Measurements from ENCODE around the gene OR52N2. TPM values are rescaled to one million over a fixed set of nuclear protein-coding genes. Genes with fewer than 3 reads are reported as not detected.

The OR52N2 gene
- total RNA-seq, 1 donor from 2014 or later = not detected

DNA sequence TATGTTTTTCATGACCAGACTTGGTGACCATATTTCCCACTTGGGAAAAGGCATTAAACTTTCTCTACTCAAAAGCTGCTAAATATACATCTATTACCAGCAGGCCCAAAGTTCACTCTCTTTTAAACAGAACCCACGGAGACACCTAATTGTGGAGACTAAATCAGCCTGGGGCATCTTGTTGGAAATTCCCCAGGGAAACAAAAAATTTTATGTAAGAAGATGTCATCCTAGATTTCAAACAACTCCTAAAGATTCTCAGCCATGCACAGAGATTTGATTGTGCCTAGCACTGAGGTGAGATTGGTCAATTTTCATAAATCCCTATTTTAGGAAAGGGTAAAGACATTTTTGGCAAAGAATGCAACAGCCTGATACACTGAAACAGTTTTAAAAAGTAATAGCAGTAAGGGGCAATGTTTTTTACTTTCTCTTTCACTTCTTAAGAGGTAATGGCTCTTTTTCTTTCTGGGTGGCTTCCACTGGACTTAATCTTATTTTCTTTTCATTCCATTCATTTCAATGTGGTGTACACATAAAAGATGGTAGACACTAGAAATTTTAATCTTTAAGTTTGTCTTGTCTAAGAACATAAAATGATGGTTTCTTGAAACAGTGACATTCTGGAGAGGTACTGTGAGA, 9.6 kb downstream of the OR52N2 start:
- no peak overlapping the region for H3K27ac Mint-ChIP-seq
- no peaks in the 10 kb centered on the region for H3K4me1 Mint-ChIP-seq (ENCODE audit: unreplicated experiment)
- no peak overlapping the region for H3K4me3 Mint-ChIP-seq

DNA sequence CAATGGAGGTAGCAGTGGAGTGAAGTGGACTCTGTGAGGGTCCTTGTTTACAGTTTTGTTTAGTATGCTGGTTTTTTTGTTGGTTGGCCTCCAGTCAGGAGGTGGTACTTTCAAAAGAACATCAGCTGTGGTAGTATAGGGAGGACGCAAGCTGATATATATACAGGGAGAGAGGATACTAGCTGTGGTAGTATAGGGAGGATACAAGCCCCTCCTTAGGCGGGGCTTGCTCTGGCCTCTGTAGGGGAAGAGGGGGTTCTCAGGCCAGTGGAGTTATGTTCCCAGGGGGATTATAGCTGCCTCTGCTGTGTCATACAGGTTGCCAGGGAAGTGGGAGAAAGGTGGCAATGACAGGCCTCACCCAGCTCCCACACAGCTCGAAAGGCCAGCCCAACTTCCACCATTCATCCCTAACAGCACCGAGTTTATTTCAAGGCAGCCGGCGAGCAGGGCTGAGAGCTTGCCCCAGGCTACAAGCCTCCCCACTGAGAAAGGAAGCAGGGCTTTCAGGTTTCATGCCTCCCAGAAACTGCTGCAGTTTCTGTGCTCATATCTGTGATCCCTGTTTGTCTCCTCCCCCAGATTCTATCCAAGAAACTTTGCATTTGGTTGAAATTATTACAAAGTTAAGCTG, 22.6 kb downstream of the OR52N2 start:
- Mint-ChIP-seq H3K27me3 (no peaks in the 10 kb centered on the region), H3K27ac (no peak overlapping the region), H3K36me3 (no peaks in the 10 kb centered on the region), H3K4me1 (ENCODE audit: unreplicated experiment) (no peaks in the 10 kb centered on the region), H3K9me3 (no peaks in the 10 kb centered on the region), H3K4me3 (no peak overlapping the region)
- no peak for DNase-seq (ENCODE audit: extremely low spot score, unreplicated experiment)
- TF ChIP-seq, protein P1, sequence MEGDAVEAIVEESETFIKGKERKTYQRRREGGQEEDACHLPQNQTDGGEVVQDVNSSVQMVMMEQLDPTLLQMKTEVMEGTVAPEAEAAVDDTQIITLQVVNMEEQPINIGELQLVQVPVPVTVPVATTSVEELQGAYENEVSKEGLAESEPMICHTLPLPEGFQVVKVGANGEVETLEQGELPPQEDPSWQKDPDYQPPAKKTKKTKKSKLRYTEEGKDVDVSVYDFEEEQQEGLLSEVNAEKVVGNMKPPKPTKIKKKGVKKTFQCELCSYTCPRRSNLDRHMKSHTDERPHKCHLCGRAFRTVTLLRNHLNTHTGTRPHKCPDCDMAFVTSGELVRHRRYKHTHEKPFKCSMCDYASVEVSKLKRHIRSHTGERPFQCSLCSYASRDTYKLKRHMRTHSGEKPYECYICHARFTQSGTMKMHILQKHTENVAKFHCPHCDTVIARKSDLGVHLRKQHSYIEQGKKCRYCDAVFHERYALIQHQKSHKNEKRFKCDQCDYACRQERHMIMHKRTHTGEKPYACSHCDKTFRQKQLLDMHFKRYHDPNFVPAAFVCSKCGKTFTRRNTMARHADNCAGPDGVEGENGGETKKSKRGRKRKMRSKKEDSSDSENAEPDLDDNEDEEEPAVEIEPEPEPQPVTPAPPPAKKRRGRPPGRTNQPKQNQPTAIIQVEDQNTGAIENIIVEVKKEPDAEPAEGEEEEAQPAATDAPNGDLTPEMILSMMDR (conservative IDR thresholded peaks at IDR 0.05) = no peak

More for the DNA sequence above, 9.6 kb downstream of the OR52N2 start:
- Mint-ChIP-seq H3K9me3 (no peaks in the 10 kb centered on the region), H3K27me3 (no peaks in the 10 kb centered on the region), H3K36me3 (no peaks in the 10 kb centered on the region)
- DNase-seq (ENCODE audit: extremely low spot score, unreplicated experiment) = no peak
- TF ChIP-seq, protein P1 (conservative IDR thresholded peaks at IDR 0.05) = no peak

DNA sequence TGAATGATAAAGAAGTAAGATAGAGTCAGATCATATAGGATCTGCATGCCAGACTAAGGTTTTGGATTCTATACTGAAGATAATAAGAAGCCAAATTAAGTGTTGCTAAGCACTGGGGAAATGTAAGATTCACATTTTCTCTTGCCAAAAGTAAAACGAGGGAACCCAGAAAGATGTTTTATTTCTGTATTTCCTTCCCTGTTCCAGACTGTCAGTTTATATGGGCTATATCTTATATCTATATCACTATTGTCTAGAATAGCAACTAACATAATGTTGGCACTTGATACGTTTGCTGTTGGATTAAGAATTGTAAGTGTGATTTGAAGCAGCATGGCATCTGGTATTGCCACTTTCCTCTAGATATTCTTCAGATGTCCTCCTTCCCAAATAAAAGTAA, 24.7 kb downstream of the OR52N2 start:
- H3K4me1 Mint-ChIP-seq (ENCODE audit: unreplicated experiment) = no peaks in the 10 kb centered on the region
- H3K27me3 Mint-ChIP-seq = no peaks in the 10 kb centered on the region
- no peak overlapping the region for H3K27ac Mint-ChIP-seq
- TF ChIP-seq, protein P1 (conservative IDR thresholded peaks at IDR 0.05) = no peak
- H3K4me3 Mint-ChIP-seq = no peak overlapping the region
- no peaks in the 10 kb centered on the region for H3K9me3 Mint-ChIP-seq
- H3K36me3 Mint-ChIP-seq = no peaks in the 10 kb centered on the region
- DNase-seq (ENCODE audit: extremely low spot score, unreplicated experiment) = no peak

DNA sequence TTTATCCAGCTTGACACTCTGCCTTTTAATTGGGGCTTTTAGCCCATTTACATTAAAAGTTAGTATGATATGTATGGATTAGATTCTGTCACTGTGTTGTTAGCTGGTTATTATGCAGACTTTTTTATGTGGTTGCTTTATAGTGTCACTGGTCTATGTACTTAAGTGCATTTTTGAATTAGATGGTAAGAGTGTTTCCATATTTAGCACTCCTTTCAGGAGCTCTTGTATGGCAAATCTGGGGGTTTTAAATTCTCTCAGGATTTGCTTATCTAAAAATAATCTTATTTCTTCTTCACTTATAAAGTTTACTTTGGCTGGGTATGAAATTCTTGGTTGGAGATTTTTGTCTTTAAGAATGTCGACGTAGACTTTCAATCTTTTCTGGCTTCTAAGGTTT, 29.0 kb downstream of the OR52N2 start:
- Mint-ChIP-seq H3K4me3 (no peak overlapping the region), H3K27me3 (peaks cover 3% of the 10 kb centered on the region), H3K36me3 (no peaks in the 10 kb centered on the region), H3K9me3 (no peaks in the 10 kb centered on the region), H3K4me1 (ENCODE audit: unreplicated experiment) (no peaks in the 10 kb centered on the region), H3K27ac (no peak overlapping the region)
- no peak for DNase-seq (ENCODE audit: extremely low spot score, unreplicated experiment)
- TF ChIP-seq, protein P1 (conservative IDR thresholded peaks at IDR 0.05) = no peak

- no peaks in the 10 kb centered on the region for H3K9me3 Mint-ChIP-seq
- H3K27me3 Mint-ChIP-seq = peaks cover 3% of the 10 kb centered on the region
- no peak for DNase-seq (ENCODE audit: extremely low spot score, unreplicated experiment)
Measured at GRCh38 chr11:5841797-5842196, 33.1 kb downstream of the OR52N2 start, which contains the start of gene OR52E6. TSS of gene OR52E6 (minus strand) at chr11:5841897. CDS start at chr11:5841897, 0 bp downstream.

More at GRCh38 chr11:5841797-5842196, 33.1 kb downstream of the OR52N2 start, which contains the start of gene OR52E6:
- Mint-ChIP-seq H3K36me3 (no peaks in the 10 kb centered on the region), H3K4me3 (no peak within 1 kb of the TSS), H3K4me1 (ENCODE audit: unreplicated experiment) (no peaks in the 10 kb centered on the region), H3K27ac (no peak within 1 kb of the TSS)
- TF ChIP-seq, protein P1 (conservative IDR thresholded peaks at IDR 0.05) = no peak

Data from type B pancreatic cell (in vitro differentiated cells).